ENCODE results near the gene YIPF6. TPM values are rescaled to one million over a fixed set of nuclear protein-coding genes. Genes with fewer than 3 reads are reported as not detected.

Gene YIPF6
- total and polyA plus RNA-seq, 2 donors (not counting 3 experiments of a cell fraction or from before 2014, with no cell fraction given), result 17.1 to 29.6 TPM

DNA sequence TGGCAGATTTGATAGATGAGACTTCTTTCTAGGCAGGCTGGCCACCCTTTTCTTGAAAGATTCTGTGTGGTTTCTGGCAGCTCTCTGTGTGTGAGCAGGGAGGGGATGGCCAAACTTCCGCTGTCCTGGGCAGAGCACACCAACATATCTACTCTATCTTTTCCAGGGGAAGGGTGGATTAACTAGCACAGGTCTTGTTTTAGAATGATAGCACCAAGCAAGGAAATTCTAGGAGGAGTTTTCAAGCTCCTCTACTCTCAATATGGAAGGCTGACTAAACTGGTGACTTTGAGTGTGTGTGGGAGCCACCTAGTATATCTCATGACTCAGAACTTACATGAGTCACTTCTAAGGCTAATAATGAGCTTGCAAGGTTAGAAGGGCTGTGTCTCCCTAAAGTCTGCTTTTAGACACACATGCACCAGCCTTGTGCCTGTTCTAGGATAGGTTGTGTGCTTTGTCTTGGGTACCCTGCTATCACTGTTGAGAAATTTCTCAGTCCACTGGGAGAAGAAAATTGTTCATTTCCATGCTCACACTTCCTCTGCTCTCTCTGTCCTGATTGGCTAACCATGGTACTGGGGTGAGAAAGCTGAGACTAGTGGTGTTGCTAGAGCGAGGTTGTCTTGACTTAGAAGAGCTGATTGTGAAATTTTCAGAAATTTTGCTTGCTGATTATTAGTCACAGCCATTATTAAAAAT is 72.9 kb downstream of the YIPF6 start:
- Histone ChIP-seq H2AFZ (ENCODE audit: low read depth, low read length) (no peak overlapping the region), H3K4me2 (ENCODE audit: insufficient read depth, low read length) (no peak overlapping the region), H3K27me3 (ENCODE audit: control insufficient read depth in 2 of 2, insufficient read depth in 2 of 2, low read length in 2 of 2) (no peaks in the 10 kb centered on the region), H3K27ac (ENCODE audit: insufficient read depth, low read depth, low read length) (no peak overlapping the region), H3K9me1 (replicated peaks; ENCODE audit: control insufficient read depth, extremely low read depth, insufficient read depth, low read length) (no peaks in the 10 kb centered on the region), H3K79me2 (ENCODE audit: control insufficient read depth, insufficient read depth, low read length) (no peaks in the 10 kb centered on the region), H3K9ac (replicated peaks; ENCODE audit: extremely low read depth, insufficient read depth, low read length) (no peak overlapping the region), H3K36me3 (ENCODE audit: control insufficient read depth in 2 of 2, extremely low read depth in 1 of 2, insufficient read depth in 2 of 2, low read length in 2 of 2) (no peaks in the 10 kb centered on the region), H3K4me1 (ENCODE audit: control insufficient read depth, extremely low read depth, insufficient read depth, low read length) (no peaks in the 10 kb centered on the region), H3K9me3 (replicated peaks; ENCODE audit: control insufficient read depth, insufficient read depth, low read length) (no peaks in the 10 kb centered on the region), H4K20me1 (replicated peaks; ENCODE audit: control insufficient read depth, extremely low read depth, insufficient read depth, low read length) (no peaks in the 10 kb centered on the region), H3K4me3 (replicated peaks in 1 of 3; ENCODE audit: insufficient read depth in 1 of 3, low read depth in 1 of 3, low read length in 3 of 3) (no peak overlapping the region)
- no peak for FAIRE-seq
- intact Hi-C loops (cut with micrococcal nuclease), result no loop called here
- no TSS peak for BruUV-seq (replicated peaks)
- TF ChIP-seq EZH2 (IDR thresholded peaks at IDR 0.05; ENCODE audit: borderline replicate concordance, low read depth, low read length, severe bottlenecking) (no peak), POLR2AphosphoS5 (IDR thresholded peaks at IDR 0.05; ENCODE audit: insufficient read depth, low read depth, low read length) (no peak), MYC (IDR thresholded peaks at IDR 0.05; ENCODE audit: low read depth, low read length) (no peak), JUN (IDR thresholded peaks at IDR 0.05; ENCODE audit: borderline replicate concordance, insufficient read depth, insufficient read length, low read depth) (peak; percentile 33), GATA2 (IDR thresholded peaks at IDR 0.05; ENCODE audit: insufficient read depth, insufficient read length, low read depth, low read length) (no peak), FOS (IDR thresholded peaks at IDR 0.05; ENCODE audit: borderline replicate concordance, insufficient read depth, low read length) (peak; percentile 40), POLR2A (IDR thresholded peaks at IDR 0.05; ENCODE audit: low read depth, low read length) (no peak)
- TF ChIP-seq, protein P1, sequence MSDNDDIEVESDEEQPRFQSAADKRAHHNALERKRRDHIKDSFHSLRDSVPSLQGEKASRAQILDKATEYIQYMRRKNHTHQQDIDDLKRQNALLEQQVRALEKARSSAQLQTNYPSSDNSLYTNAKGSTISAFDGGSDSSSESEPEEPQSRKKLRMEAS (IDR thresholded peaks at IDR 0.05; ENCODE audit: insufficient read depth, insufficient read length), result no peak
- TF ChIP-seq, protein P2, sequence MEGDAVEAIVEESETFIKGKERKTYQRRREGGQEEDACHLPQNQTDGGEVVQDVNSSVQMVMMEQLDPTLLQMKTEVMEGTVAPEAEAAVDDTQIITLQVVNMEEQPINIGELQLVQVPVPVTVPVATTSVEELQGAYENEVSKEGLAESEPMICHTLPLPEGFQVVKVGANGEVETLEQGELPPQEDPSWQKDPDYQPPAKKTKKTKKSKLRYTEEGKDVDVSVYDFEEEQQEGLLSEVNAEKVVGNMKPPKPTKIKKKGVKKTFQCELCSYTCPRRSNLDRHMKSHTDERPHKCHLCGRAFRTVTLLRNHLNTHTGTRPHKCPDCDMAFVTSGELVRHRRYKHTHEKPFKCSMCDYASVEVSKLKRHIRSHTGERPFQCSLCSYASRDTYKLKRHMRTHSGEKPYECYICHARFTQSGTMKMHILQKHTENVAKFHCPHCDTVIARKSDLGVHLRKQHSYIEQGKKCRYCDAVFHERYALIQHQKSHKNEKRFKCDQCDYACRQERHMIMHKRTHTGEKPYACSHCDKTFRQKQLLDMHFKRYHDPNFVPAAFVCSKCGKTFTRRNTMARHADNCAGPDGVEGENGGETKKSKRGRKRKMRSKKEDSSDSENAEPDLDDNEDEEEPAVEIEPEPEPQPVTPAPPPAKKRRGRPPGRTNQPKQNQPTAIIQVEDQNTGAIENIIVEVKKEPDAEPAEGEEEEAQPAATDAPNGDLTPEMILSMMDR (IDR thresholded peaks at IDR 0.05; ENCODE audit: extremely low read depth in 1 of 2, insufficient read depth in 1 of 2, low read depth in 1 of 2, low read length in 2 of 2), result no peak
- ChIA-PET CTCF (no interaction called here), POLR2A (no interaction called here)
- no peak for DNase-seq (ENCODE audit: low read depth, low spot score)
- dilution Hi-C loops (cut with MboI; ENCODE audit: extremely low pct_ligation_motif_present, low sequenced_read_pairs), result no loop called here
